ENCODE data around the gene HEPACAM. TPM values are rescaled to one million over a fixed set of nuclear protein-coding genes. Genes with fewer than 3 reads are reported as not detected.
A peak's percentile ranks its signal among the peaks of the same experiment; 100 is the strongest.

The HEPACAM gene
- total RNA-seq, 1 donor from 2014 or later: 1.6 TPM

- H3K4me1 ChIP-seq (ENCODE audit: control insufficient read depth in 3 of 3, insufficient read depth in 3 of 3, low read length in 3 of 3): peaks cover 65 to 66% (median 65%) of the 10 kb centered on the region in 3 donors
- H3K9ac ChIP-seq (ENCODE audit: low read depth in 1 of 3, low read length in 3 of 3): peak overlapping the region; percentile 53 to 69 (median 55)
- H3K36me3 ChIP-seq (ENCODE audit: control insufficient read depth in 3 of 3, insufficient read depth in 3 of 3, low read length in 3 of 3): peaks cover 0 to 5% (median 0%) of the 10 kb centered on the region in 3 donors
- H3K9me3 ChIP-seq (ENCODE audit: control insufficient read depth in 3 of 3, low read length in 3 of 3): no peaks in the 10 kb centered on the region
- peak overlapping the region; percentile 36 to 66 (median 51) for H3K4me3 ChIP-seq (ENCODE audit: low read length in 3 of 3)
- peaks cover 0 to 4% (median 0%) of the 10 kb centered on the region in 3 donors for H3K27me3 ChIP-seq (ENCODE audit: control insufficient read depth in 3 of 3, insufficient read depth in 3 of 3, low read length in 3 of 3)
- H3K27ac ChIP-seq (ENCODE audit: low read depth, low read length): peak overlapping the region; percentile 83
Observed at GRCh38 chr11:124896071-124896750, 39.6 kb downstream of the HEPACAM start.

- H3K4me3 ChIP-seq (ENCODE audit: low read length in 3 of 3): peak overlapping the region in 2 of 3 donors; percentile 51 to 66
- peaks cover 64 to 72% (median 69%) of the 10 kb centered on the region in 3 donors for H3K4me1 ChIP-seq (ENCODE audit: control insufficient read depth in 3 of 3, insufficient read depth in 3 of 3, low read length in 3 of 3)
- no peaks in the 10 kb centered on the region for H3K9me3 ChIP-seq (ENCODE audit: control insufficient read depth in 3 of 3, low read length in 3 of 3)
- peak overlapping the region; percentile 29 to 69 (median 55) for H3K9ac ChIP-seq (ENCODE audit: low read depth in 1 of 3, low read length in 3 of 3)
- peaks cover 0 to 2% (median 0%) of the 10 kb centered on the region in 3 donors for H3K27me3 ChIP-seq (ENCODE audit: control insufficient read depth in 3 of 3, insufficient read depth in 3 of 3, low read length in 3 of 3)
- peaks cover 0 to 5% (median 0%) of the 10 kb centered on the region in 3 donors for H3K36me3 ChIP-seq (ENCODE audit: control insufficient read depth in 3 of 3, insufficient read depth in 3 of 3, low read length in 3 of 3)
- no peak overlapping the region for H3K27ac ChIP-seq (ENCODE audit: low read depth, low read length)
Observed at GRCh38 chr11:124895471-124895971, 40.3 kb downstream of the HEPACAM start.

- peak overlapping the region in 1 of 3 donors; percentile 69 for H3K9ac ChIP-seq (ENCODE audit: low read depth in 1 of 3, low read length in 3 of 3)
- no peak overlapping the region for H3K4me3 ChIP-seq (ENCODE audit: low read length in 3 of 3)
- peaks cover 63 to 66% (median 66%) of the 10 kb centered on the region in 3 donors for H3K4me1 ChIP-seq (ENCODE audit: control insufficient read depth in 3 of 3, insufficient read depth in 3 of 3, low read length in 3 of 3)
- H3K36me3 ChIP-seq (ENCODE audit: control insufficient read depth in 3 of 3, insufficient read depth in 3 of 3, low read length in 3 of 3): peaks cover 0 to 5% (median 0%) of the 10 kb centered on the region in 3 donors
- no peaks in the 10 kb centered on the region for H3K27me3 ChIP-seq (ENCODE audit: control insufficient read depth in 3 of 3, insufficient read depth in 3 of 3, low read length in 3 of 3)
- H3K27ac ChIP-seq (ENCODE audit: low read depth, low read length): no peak overlapping the region
- H3K9me3 ChIP-seq (ENCODE audit: control insufficient read depth in 3 of 3, low read length in 3 of 3): no peaks in the 10 kb centered on the region
Observed at GRCh38 chr11:124894606-124895430, 41.0 kb downstream of the HEPACAM start.

GRCh38 chr11:124893781-124894401, 42.0 kb downstream of the HEPACAM start:
- Histone ChIP-seq H3K27me3 (ENCODE audit: control insufficient read depth in 3 of 3, insufficient read depth in 3 of 3, low read length in 3 of 3) (no peaks in the 10 kb centered on the region), H3K4me1 (ENCODE audit: control insufficient read depth in 3 of 3, insufficient read depth in 3 of 3, low read length in 3 of 3) (peaks cover 61 to 67% (median 67%) of the 10 kb centered on the region in 3 donors), H3K27ac (ENCODE audit: low read depth, low read length) (no peak overlapping the region), H3K9ac (ENCODE audit: low read depth in 1 of 3, low read length in 3 of 3) (peak overlapping the region in 1 of 3 donors; percentile 25), H3K9me3 (ENCODE audit: control insufficient read depth in 3 of 3, low read length in 3 of 3) (no peaks in the 10 kb centered on the region), H3K36me3 (ENCODE audit: control insufficient read depth in 3 of 3, insufficient read depth in 3 of 3, low read length in 3 of 3) (peaks cover 0 to 5% (median 0%) of the 10 kb centered on the region in 3 donors), H3K4me3 (ENCODE audit: low read length in 3 of 3) (no peak overlapping the region)

- H3K27me3 ChIP-seq (ENCODE audit: control insufficient read depth in 3 of 3, insufficient read depth in 3 of 3, low read length in 3 of 3): no peaks in the 10 kb centered on the region
- H3K4me1 ChIP-seq (ENCODE audit: control insufficient read depth in 3 of 3, insufficient read depth in 3 of 3, low read length in 3 of 3): peaks cover 61 to 64% (median 63%) of the 10 kb centered on the region in 3 donors
- no peaks in the 10 kb centered on the region for H3K9me3 ChIP-seq (ENCODE audit: control insufficient read depth in 3 of 3, low read length in 3 of 3)
- no peak overlapping the region for H3K9ac ChIP-seq (ENCODE audit: low read depth in 1 of 3, low read length in 3 of 3)
- peaks cover 0 to 5% (median 0%) of the 10 kb centered on the region in 3 donors for H3K36me3 ChIP-seq (ENCODE audit: control insufficient read depth in 3 of 3, insufficient read depth in 3 of 3, low read length in 3 of 3)
- no peak overlapping the region for H3K4me3 ChIP-seq (ENCODE audit: low read length in 3 of 3)
- H3K27ac ChIP-seq (ENCODE audit: low read depth, low read length): peak overlapping the region; percentile 5
Observed at GRCh38 chr11:124892750-124893454, 42.9 kb downstream of the HEPACAM start.

- H3K4me3 ChIP-seq (ENCODE audit: low read length in 3 of 3): no peak overlapping the region
- H3K27ac ChIP-seq (ENCODE audit: low read depth, low read length): peak overlapping the region; percentile 7
- peaks cover 0 to 5% (median 0%) of the 10 kb centered on the region in 3 donors for H3K36me3 ChIP-seq (ENCODE audit: control insufficient read depth in 3 of 3, insufficient read depth in 3 of 3, low read length in 3 of 3)
- peaks cover 57 to 59% (median 59%) of the 10 kb centered on the region in 3 donors for H3K4me1 ChIP-seq (ENCODE audit: control insufficient read depth in 3 of 3, insufficient read depth in 3 of 3, low read length in 3 of 3)
- H3K9me3 ChIP-seq (ENCODE audit: control insufficient read depth in 3 of 3, low read length in 3 of 3): no peaks in the 10 kb centered on the region
- H3K27me3 ChIP-seq (ENCODE audit: control insufficient read depth in 3 of 3, insufficient read depth in 3 of 3, low read length in 3 of 3): no peaks in the 10 kb centered on the region
- H3K9ac ChIP-seq (ENCODE audit: low read depth in 1 of 3, low read length in 3 of 3): no peak overlapping the region
Observed at GRCh38 chr11:124892146-124892545, 43.7 kb downstream of the HEPACAM start.

- H3K9me3 ChIP-seq (ENCODE audit: control insufficient read depth in 3 of 3, low read length in 3 of 3): no peaks in the 10 kb centered on the region
- peaks cover 0 to 5% (median 0%) of the 10 kb centered on the region in 3 donors for H3K36me3 ChIP-seq (ENCODE audit: control insufficient read depth in 3 of 3, insufficient read depth in 3 of 3, low read length in 3 of 3)
- H3K4me3 ChIP-seq (ENCODE audit: low read length in 3 of 3): no peak overlapping the region
- peaks cover 53 to 56% (median 54%) of the 10 kb centered on the region in 3 donors for H3K4me1 ChIP-seq (ENCODE audit: control insufficient read depth in 3 of 3, insufficient read depth in 3 of 3, low read length in 3 of 3)
- peak overlapping the region; percentile 7 for H3K27ac ChIP-seq (ENCODE audit: low read depth, low read length)
- H3K9ac ChIP-seq (ENCODE audit: low read depth in 1 of 3, low read length in 3 of 3): peak overlapping the region in 1 of 3 donors; percentile 50
- peaks cover 0 to 3% (median 0%) of the 10 kb centered on the region in 3 donors for H3K27me3 ChIP-seq (ENCODE audit: control insufficient read depth in 3 of 3, insufficient read depth in 3 of 3, low read length in 3 of 3)
Observed at GRCh38 chr11:124891373-124891861, 44.4 kb downstream of the HEPACAM start.

- peaks cover 0 to 5% (median 0%) of the 10 kb centered on the region in 3 donors for H3K36me3 ChIP-seq (ENCODE audit: control insufficient read depth in 3 of 3, insufficient read depth in 3 of 3, low read length in 3 of 3)
- H3K27ac ChIP-seq (ENCODE audit: low read depth, low read length): no peak overlapping the region
- H3K4me1 ChIP-seq (ENCODE audit: control insufficient read depth in 3 of 3, insufficient read depth in 3 of 3, low read length in 3 of 3): peaks cover 52 to 56% (median 53%) of the 10 kb centered on the region in 3 donors
- no peak overlapping the region for H3K4me3 ChIP-seq (ENCODE audit: low read length in 3 of 3)
- H3K27me3 ChIP-seq (ENCODE audit: control insufficient read depth in 3 of 3, insufficient read depth in 3 of 3, low read length in 3 of 3): peaks cover 0 to 5% (median 0%) of the 10 kb centered on the region in 3 donors
- peak overlapping the region in 1 of 3 donors; percentile 33 for H3K9ac ChIP-seq (ENCODE audit: low read depth in 1 of 3, low read length in 3 of 3)
- H3K9me3 ChIP-seq (ENCODE audit: control insufficient read depth in 3 of 3, low read length in 3 of 3): no peaks in the 10 kb centered on the region
Observed at GRCh38 chr11:124890683-124891372, 45.0 kb downstream of the HEPACAM start.

Data from skeletal muscle tissue (tissue), 4 donors.